Uterus (tissue), 2 donors: ENCODE results near the gene SHISA9.

Experiments used
- POLR2A ChIP-seq, 2 donors: fragments of 450-650 bp; IDR thresholded peaks; one replicate each; pipeline ENCODE4 v1.6.1; 2016; ENCODE audit warnings: antibody characterized with exemption in 2 of 2, mild to moderate bottlenecking in 1 of 2, moderate library complexity in 1 of 2
- TF ChIP-seq, protein P1 (sequence below), 4 experiments: fragments of 200-600 bp in 2 of 4; fragments of 450-650 bp in 2 of 4; sonication (generic) in 2 of 4; IDR thresholded peaks; one replicate each; pipeline ENCODE4 v1.5.1; 2016 to 2019; ENCODE audit warnings: antibody characterized with exemption in 4 of 4, mild to moderate bottlenecking in 2 of 4, moderate library complexity in 1 of 4

DNA sequence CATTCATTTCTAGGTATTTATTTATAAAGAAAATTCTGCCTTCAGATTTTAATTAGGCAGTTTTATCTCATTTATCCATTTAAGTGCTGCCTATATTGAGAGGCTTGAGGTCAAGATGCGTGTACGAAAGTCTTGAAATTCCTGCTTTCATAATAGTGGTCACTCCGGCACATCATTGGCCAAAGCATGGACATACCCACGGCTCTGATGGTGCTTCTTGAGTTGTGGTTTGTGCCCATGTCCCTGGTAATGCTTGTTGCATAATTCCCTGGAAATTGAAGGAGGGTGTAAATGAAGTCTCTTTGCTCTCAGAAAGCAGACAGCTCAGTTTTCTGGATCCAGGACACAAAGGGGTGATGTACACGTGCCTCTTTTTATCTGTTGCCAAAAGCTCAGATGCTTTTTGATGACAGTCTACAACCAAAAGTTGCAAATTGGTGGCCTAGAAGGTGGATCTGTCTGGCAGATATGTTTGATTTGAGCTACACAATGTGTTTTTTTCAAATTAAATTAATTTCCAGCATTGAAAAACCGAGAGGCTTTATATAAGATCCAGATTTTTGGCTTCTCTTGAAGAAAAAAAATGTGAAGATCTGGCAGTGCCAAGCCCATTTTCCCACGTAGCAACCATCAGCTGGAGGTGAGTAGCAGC, 94.4 kb downstream of the SHISA9 start:
- TF ChIP-seq POLR2A (IDR thresholded peaks at IDR 0.05), result no peak
- TF ChIP-seq, protein P1, sequence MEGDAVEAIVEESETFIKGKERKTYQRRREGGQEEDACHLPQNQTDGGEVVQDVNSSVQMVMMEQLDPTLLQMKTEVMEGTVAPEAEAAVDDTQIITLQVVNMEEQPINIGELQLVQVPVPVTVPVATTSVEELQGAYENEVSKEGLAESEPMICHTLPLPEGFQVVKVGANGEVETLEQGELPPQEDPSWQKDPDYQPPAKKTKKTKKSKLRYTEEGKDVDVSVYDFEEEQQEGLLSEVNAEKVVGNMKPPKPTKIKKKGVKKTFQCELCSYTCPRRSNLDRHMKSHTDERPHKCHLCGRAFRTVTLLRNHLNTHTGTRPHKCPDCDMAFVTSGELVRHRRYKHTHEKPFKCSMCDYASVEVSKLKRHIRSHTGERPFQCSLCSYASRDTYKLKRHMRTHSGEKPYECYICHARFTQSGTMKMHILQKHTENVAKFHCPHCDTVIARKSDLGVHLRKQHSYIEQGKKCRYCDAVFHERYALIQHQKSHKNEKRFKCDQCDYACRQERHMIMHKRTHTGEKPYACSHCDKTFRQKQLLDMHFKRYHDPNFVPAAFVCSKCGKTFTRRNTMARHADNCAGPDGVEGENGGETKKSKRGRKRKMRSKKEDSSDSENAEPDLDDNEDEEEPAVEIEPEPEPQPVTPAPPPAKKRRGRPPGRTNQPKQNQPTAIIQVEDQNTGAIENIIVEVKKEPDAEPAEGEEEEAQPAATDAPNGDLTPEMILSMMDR (IDR thresholded peaks at IDR 0.05), result no peak
